GM19193 (cell line): ENCODE data around the gene PHF14.

Experiments used
- POLR2A ChIP-seq: IDR thresholded peaks from 4 replicates; pipeline ENCODE4 v1.6.1; 2011; ENCODE audit not compliant: insufficient read depth, insufficient read length; ENCODE audit errors: extremely low read depth

Gene PHF14

GRCh38 chr7:11153694-11154093 is 180.0 kb downstream of the PHF14 start:
- TF ChIP-seq POLR2A = no peak

- TF ChIP-seq POLR2A = no peak
Measured at GRCh38 chr7:11155883-11156282, 182.2 kb downstream of the PHF14 start.

GRCh38 chr7:11161499-11161898 is 187.8 kb downstream of the PHF14 start:
- TF ChIP-seq POLR2A = no peak

GRCh38 chr7:11163220-11163619 is 189.5 kb downstream of the PHF14 start:
- no peak for TF ChIP-seq POLR2A

- no peak for TF ChIP-seq POLR2A
Measured at GRCh38 chr7:11166051-11166450, 192.4 kb downstream of the PHF14 start.

- TF ChIP-seq POLR2A = no peak
Measured at GRCh38 chr7:11168650-11169170, 195.0 kb downstream of the PHF14 start.

GRCh38 chr7:11170175-11170574 is 196.5 kb downstream of the PHF14 start:
- no peak for TF ChIP-seq POLR2A

GRCh38 chr7:11170863-11171568 is 197.3 kb downstream of the PHF14 start:
- no peak for TF ChIP-seq POLR2A

GRCh38 chr7:11171569-11172192 is 198.0 kb downstream of the PHF14 start:
- no peak for TF ChIP-seq POLR2A

GRCh38 chr7:11172835-11173234 is 199.2 kb downstream of the PHF14 start:
- TF ChIP-seq POLR2A = no peak

- no peak for TF ChIP-seq POLR2A
Measured at GRCh38 chr7:11175371-11175770, 201.7 kb downstream of the PHF14 start.

- no peak for TF ChIP-seq POLR2A
Measured at GRCh38 chr7:11175887-11176286, 202.2 kb downstream of the PHF14 start.

GRCh38 chr7:11176985-11177555 is 203.4 kb downstream of the PHF14 start:
- no peak for TF ChIP-seq POLR2A

- TF ChIP-seq POLR2A = no peak
Measured at GRCh38 chr7:11177793-11178192, 204.1 kb downstream of the PHF14 start.

GRCh38 chr7:11181590-11181989 is 207.9 kb downstream of the PHF14 start:
- TF ChIP-seq POLR2A = no peak

GRCh38 chr7:11182736-11183135 is 209.1 kb downstream of the PHF14 start:
- no peak for TF ChIP-seq POLR2A
